Esophagus muscularis mucosa (tissue), 4 donors: ENCODE data around the gene ERCC2.

Experiments used
- EP300 ChIP-seq: sonication (generic); formaldehyde crosslinking; IDR thresholded peaks from one replicate; pipeline ENCODE4 v1.6.1; 2017; ENCODE audit warnings: antibody characterized with exemption
- POLR2AphosphoS5 ChIP-seq, 2 donors: sonication (generic); formaldehyde crosslinking; IDR thresholded peaks; one replicate each; pipeline ENCODE4 v1.6.1; 2017; ENCODE audit warnings: antibody characterized with exemption in 2 of 2
- TF ChIP-seq, protein P1 (sequence below), 3 experiments: fragments of 200-600 bp in 2 of 3; fragments of 450-650 bp in 1 of 3; sonication (generic) in 2 of 3; IDR thresholded peaks; one replicate each; pipeline ENCODE4 v1.5.1; 2017 to 2019; ENCODE audit warnings: antibody characterized with exemption in 3 of 3, mild to moderate bottlenecking in 2 of 3, moderate library complexity in 1 of 3

DNA sequence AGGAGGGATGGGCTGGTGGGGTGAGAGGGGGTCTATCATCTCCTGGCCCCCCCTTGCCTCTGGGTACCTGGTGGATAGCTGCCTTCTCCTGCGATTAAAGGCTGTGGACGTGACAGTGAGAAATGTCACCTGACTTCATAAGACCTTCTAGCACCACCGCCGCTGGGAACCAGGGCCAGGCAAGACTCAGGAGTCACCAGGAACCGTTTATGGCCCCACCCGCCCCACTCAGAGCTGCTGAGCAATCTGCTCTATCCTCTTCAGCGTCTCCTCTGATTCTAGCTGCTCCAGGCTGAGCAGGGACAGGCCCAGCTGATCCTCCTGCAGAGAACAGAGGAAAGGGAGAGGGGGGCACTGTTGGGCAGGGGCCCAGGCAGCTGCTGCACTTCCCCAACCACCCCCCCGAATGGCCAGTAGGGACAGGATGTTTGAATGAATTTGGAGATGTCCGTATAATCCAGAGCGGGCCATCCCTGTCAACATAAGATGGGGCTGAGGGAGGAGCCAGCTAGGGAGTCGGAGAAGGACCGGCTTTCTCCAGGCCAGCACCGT is 18.9 kb downstream of the ERCC2 start:
- TF ChIP-seq EP300: no peak
- TF ChIP-seq, protein P1, sequence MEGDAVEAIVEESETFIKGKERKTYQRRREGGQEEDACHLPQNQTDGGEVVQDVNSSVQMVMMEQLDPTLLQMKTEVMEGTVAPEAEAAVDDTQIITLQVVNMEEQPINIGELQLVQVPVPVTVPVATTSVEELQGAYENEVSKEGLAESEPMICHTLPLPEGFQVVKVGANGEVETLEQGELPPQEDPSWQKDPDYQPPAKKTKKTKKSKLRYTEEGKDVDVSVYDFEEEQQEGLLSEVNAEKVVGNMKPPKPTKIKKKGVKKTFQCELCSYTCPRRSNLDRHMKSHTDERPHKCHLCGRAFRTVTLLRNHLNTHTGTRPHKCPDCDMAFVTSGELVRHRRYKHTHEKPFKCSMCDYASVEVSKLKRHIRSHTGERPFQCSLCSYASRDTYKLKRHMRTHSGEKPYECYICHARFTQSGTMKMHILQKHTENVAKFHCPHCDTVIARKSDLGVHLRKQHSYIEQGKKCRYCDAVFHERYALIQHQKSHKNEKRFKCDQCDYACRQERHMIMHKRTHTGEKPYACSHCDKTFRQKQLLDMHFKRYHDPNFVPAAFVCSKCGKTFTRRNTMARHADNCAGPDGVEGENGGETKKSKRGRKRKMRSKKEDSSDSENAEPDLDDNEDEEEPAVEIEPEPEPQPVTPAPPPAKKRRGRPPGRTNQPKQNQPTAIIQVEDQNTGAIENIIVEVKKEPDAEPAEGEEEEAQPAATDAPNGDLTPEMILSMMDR (IDR thresholded peaks at IDR 0.05): no peak
- no peak for TF ChIP-seq POLR2AphosphoS5 (IDR thresholded peaks at IDR 0.05)
